Gastrocnemius medialis (tissue), 4 donors: ENCODE data around the gene MRTFA. TPM values are rescaled to one million over a fixed set of nuclear protein-coding genes. Genes with fewer than 3 reads are reported as not detected.

Experiments used
- ATAC-seq, 2 donors: fragments of 150-250 bp; one replicate each; pipeline ENCODE4 v1.9.1; 2016
- DNase-seq, 2 donors: peaks; one replicate each; pipeline ENCODE4 v3.0.0-alpha.2; 2019
- H3K27ac ChIP-seq, 4 donors: fragments of 200-600 bp; sonication (generic); 1 replicate in 1 of 4; 2 replicates in 3 of 4; pipeline ENCODE4 v1.5.1; 2016 to 2018; ENCODE audit warnings: mild to moderate bottlenecking in 2 of 4, moderate library complexity in 1 of 4
- H3K27me3 ChIP-seq, 3 donors: fragments of 200-600 bp; sonication (generic) in 2 of 3; 1 replicate in 1 of 3; 2 replicates in 2 of 3; pipeline versions ENCODE4 v1.5.1 to v1.6.0; 2016 to 2019; ENCODE audit warnings: mild to moderate bottlenecking in 1 of 3, moderate library complexity in 1 of 3
- H3K36me3 ChIP-seq, 2 donors: fragments of 200-600 bp; sonication (generic) in 1 of 2; one replicate each; pipeline ENCODE4 v1.5.1; 2017 to 2018
- H3K4me1 ChIP-seq, 2 donors: fragments of 200-600 bp; sonication (generic) in 1 of 2; one replicate each; pipeline ENCODE4 v1.5.1; 2016 to 2017; ENCODE audit warnings: mild to moderate bottlenecking in 2 of 2
- H3K4me3 ChIP-seq, 4 donors: fragments of 200-600 bp; sonication (generic) in 3 of 4; 1 replicate in 1 of 4; 2 replicates in 3 of 4; pipeline ENCODE4 v1.5.1; 2016 to 2019; ENCODE audit warnings: mild to moderate bottlenecking in 2 of 4
- H3K9me3 ChIP-seq, 3 donors: fragments of 200-600 bp; sonication (generic) in 2 of 3; 1 replicate in 1 of 3; 2 replicates in 2 of 3; pipeline ENCODE4 v1.5.1; 2016 to 2019
- CTCF ChIP-seq, 5 experiments: fragments of 450-650 bp in 3 of 5; fragments of 200-600 bp in 2 of 5; sonication (generic) in 2 of 5; IDR thresholded peaks in 4 of 5; conservative IDR thresholded peaks in 1 of 5; 1 replicate in 4 of 5; 2 replicates in 1 of 5; pipeline ENCODE4 v1.5.1; 2016 to 2019; ENCODE audit warnings: antibody characterized with exemption in 5 of 5, mild to moderate bottlenecking in 3 of 5, moderate library complexity in 3 of 5
- POLR2A ChIP-seq, 2 donors: fragments of 450-650 bp; IDR thresholded peaks; one replicate each; pipeline ENCODE4 v1.6.1; 2017; ENCODE audit warnings: antibody characterized with exemption in 2 of 2, mild to moderate bottlenecking in 2 of 2, moderate library complexity in 2 of 2
- in situ Hi-C, 4 donors: fragments of 200-750 bp; cut with MboI; loops; one replicate each; pipeline versions ENCODE4 v1.15.0 to v1.8.0; 2017; ENCODE audit warnings: low sequenced_read_pairs in 4 of 4
- intact Hi-C: fragments of 100-400 bp; cut with DNase I; formaldehyde crosslinking; loops from one replicate; pipeline ENCODE4 v1.15.1; 2023; ENCODE audit warnings: low total_unique reads
- total RNA-seq, 4 donors: library from RNA; depleted of rRNA; stranded (reverse); fragments of >200 nt; gene quantifications; one replicate each; pipeline versions ENCODE4 v1.1.0 to v1.2.3, GENCODE V29; 2016

MRTFA gene
- total RNA-seq, 4 donors from 2014 or later = 13.7 to 31.3 (median 22.2) TPM

GRCh38 chr22:40482886-40483285 is 153.6 kb downstream of the MRTFA start:
- H3K27me3 ChIP-seq = no peaks in the 10 kb centered on the region
- ATAC-seq (no peak), DNase-seq (no peak)
- no peak overlapping the region for H3K4me3 ChIP-seq
- peaks cover 39 to 57% of the 10 kb centered on the region in 2 donors for H3K4me1 ChIP-seq
- H3K9me3 ChIP-seq = no peaks in the 10 kb centered on the region
- in situ Hi-C loops (loop anchor here in 1 of 4 donors (10.0 kb wide), 1 partner anchor 48 kb away; no protein-coding TSS in a partner anchor), intact Hi-C loops (no loop called here)
- no peaks in the 10 kb centered on the region for H3K36me3 ChIP-seq
- no peak for TF ChIP-seq POLR2A (IDR thresholded peaks at IDR 0.05)
- no peak for TF ChIP-seq CTCF (IDR thresholded peaks at IDR 0.05 in 4 of 5, conservative IDR thresholded peaks at IDR 0.05 in 1 of 5)
- H3K27ac ChIP-seq = no peak overlapping the region

DNA sequence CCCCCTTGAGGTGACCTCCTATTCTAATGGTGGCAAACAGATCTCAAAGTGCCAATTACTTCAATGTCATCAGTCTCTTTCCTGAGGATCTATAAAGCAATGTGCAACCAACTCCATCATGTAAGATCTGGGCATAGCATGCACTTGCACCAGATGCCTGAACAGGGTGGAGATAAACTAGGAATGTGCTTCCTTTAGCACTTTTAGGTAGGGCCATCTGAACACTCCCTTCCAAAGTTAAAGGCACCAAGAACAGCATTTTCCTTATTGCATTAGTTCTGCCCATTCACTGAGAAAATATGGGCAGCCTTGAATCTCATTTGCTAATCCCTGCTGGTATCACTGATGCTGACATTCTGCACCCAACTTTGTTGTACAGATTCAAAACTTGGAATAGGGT is 154.1 kb downstream of the MRTFA start:
- Histone ChIP-seq H3K9me3 (no peaks in the 10 kb centered on the region), H3K27ac (no peak overlapping the region), H3K4me3 (no peak overlapping the region), H3K4me1 (peaks cover 44 to 57% of the 10 kb centered on the region in 2 donors), H3K27me3 (no peaks in the 10 kb centered on the region), H3K36me3 (no peaks in the 10 kb centered on the region)
- TF ChIP-seq POLR2A (IDR thresholded peaks at IDR 0.05) (no peak), CTCF (IDR thresholded peaks at IDR 0.05 in 4 of 5, conservative IDR thresholded peaks at IDR 0.05 in 1 of 5) (no peak)
- no peak for DNase-seq
- in situ Hi-C loops (loop anchor here in 1 of 4 donors (10.0 kb wide), 1 partner anchor 48 kb away; no protein-coding TSS in a partner anchor), intact Hi-C loops (no loop called here)
- ATAC-seq = no peak

DNA sequence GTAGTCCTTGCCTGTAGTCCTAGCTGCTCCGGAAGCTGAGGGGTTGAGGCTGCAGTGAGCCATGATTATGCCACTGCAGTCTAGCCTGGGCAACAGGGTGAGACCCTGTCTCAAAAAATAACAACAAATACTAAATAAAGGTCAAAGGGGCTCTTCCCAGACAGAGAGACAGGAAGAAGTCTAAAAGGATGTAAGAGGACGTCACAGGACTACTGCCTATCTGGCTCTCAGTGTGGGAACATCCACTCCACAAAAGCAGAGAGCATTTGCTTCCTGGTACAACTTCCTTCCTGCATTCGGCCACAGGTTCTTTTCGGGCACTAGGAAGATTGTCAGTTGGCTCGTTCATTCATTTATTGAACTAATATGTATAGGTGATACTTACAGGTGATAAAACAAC is 155.5 kb downstream of the MRTFA start:
- ATAC-seq = no peak
- intact Hi-C loops = no loop called here

DNA sequence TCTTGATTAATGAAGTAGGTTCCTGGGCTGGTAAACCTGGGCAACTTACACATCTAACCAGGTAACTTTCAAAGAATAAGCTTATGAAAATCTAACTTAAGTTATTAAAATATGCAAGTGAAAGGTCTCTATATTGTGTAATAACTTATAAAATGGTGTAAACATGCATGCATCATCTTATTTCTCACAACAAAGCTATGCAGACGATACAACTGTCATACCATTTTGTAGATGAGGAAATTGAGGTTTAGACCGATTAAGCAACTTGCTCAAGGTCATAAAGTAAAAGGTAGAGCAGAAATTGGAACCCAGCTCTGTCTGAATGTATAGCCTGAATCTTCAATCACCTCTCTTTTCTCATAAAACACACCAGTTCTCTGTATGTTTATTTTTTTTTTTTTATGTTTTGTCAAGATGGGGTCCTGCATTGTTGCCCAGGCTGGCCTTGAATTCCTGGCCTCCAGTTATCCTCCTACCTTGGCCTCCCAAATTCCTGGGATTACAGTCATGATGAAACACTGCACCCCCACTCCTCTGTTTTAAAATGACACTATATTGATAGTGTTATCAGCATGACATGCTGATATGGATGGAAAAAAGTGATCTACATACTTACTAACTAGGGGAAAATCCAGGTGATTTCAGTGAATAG is 156.5 kb downstream of the MRTFA start:
- no peaks in the 10 kb centered on the region for H3K9me3 ChIP-seq
- ATAC-seq (no peak), DNase-seq (no peak)
- intact Hi-C loops = no loop called here
- no peak overlapping the region for H3K27ac ChIP-seq
- no peak overlapping the region for H3K4me3 ChIP-seq
- TF ChIP-seq CTCF (IDR thresholded peaks at IDR 0.05 in 4 of 5, conservative IDR thresholded peaks at IDR 0.05 in 1 of 5) = no peak
- TF ChIP-seq POLR2A (IDR thresholded peaks at IDR 0.05) = no peak
- H3K36me3 ChIP-seq = no peaks in the 10 kb centered on the region
- H3K27me3 ChIP-seq = no peaks in the 10 kb centered on the region
- peaks cover 23 to 38% of the 10 kb centered on the region in 2 donors for H3K4me1 ChIP-seq
- in situ Hi-C loops = loop anchor here in 1 of 4 donors (10.0 kb wide), 1 partner anchor 45 kb away; no protein-coding TSS in a partner anchor

More for the DNA sequence above, 155.5 kb downstream of the MRTFA start:
- TF ChIP-seq CTCF (IDR thresholded peaks at IDR 0.05 in 4 of 5, conservative IDR thresholded peaks at IDR 0.05 in 1 of 5) (no peak), POLR2A (IDR thresholded peaks at IDR 0.05) (no peak)
- Histone ChIP-seq H3K27ac (no peak overlapping the region), H3K27me3 (no peaks in the 10 kb centered on the region), H3K4me3 (no peak overlapping the region), H3K4me1 (peaks cover 33 to 48% of the 10 kb centered on the region in 2 donors), H3K36me3 (no peaks in the 10 kb centered on the region), H3K9me3 (no peaks in the 10 kb centered on the region)
- DNase-seq = no peak
- in situ Hi-C loops = loop anchor here in 1 of 4 donors (10.0 kb wide), 1 partner anchor 46 kb away; no protein-coding TSS in a partner anchor
